HS-5 (cell line): Measurements from ENCODE around the gene CLCA1.

Source experiments
- DNase-seq: peaks from one replicate; pipeline ENCODE4 v3.0.0-alpha.2; 2012; ENCODE audit warnings: low read depth

CLCA1 gene, protein sequence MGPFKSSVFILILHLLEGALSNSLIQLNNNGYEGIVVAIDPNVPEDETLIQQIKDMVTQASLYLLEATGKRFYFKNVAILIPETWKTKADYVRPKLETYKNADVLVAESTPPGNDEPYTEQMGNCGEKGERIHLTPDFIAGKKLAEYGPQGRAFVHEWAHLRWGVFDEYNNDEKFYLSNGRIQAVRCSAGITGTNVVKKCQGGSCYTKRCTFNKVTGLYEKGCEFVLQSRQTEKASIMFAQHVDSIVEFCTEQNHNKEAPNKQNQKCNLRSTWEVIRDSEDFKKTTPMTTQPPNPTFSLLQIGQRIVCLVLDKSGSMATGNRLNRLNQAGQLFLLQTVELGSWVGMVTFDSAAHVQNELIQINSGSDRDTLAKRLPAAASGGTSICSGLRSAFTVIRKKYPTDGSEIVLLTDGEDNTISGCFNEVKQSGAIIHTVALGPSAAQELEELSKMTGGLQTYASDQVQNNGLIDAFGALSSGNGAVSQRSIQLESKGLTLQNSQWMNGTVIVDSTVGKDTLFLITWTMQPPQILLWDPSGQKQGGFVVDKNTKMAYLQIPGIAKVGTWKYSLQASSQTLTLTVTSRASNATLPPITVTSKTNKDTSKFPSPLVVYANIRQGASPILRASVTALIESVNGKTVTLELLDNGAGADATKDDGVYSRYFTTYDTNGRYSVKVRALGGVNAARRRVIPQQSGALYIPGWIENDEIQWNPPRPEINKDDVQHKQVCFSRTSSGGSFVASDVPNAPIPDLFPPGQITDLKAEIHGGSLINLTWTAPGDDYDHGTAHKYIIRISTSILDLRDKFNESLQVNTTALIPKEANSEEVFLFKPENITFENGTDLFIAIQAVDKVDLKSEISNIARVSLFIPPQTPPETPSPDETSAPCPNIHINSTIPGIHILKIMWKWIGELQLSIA

DNA sequence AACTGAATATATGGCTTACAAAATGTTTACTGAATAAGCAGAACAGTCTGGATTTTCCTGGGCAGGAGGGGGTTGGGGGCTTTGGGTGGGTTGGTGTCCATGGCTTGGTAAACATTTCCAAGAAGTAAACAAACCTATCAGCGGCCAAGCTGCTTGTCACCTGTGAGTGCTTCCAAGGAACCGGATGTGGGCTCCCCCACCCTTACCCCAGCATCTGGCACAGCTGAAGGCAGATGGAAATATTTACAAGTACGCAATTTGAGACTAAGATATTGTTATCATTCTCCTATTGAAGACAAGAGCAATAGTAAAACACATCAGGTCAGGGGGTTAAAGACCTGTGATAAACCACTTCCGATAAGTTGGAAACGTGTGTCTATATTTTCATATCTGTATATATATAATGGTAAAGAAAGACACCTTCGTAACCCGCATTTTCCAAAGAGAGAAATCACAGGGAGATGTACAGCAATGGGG is at the start of gene CLCA1:
TSS of gene CLCA1 (plus strand) at position 427 of the 477 bp plus-strand sequence. CDS start at position 472, 45 bp downstream.
- DNase-seq, result no peak

DNA sequence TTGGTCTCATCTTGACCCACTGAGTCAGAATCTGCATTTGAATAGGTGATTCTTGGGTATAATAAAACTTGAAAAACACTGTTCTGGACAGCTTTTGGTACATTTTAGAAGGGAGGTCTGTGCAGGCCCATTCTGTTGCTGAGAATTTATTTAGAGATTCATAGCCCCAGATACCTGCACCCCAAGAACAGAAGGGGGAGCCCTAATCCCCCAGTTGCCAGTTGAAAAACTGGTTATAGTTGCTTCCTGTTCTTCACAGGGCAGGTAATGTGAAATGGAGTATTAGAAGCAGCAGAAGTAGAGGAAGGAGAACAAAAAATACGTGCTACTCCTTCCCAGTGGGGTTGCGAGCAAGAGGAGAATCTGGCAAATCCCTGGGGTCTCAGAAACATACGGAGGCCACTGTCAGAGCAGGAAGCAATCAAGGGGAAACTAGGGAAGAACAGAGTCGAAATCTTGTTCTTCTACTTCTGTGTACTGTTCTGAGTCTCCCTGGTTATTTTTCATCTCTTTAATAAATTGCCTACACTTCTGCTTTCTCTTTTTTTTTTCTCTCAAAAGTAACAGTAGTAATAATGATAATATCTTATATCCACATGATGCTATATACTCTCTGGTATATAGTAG is 49.3 kb upstream of the CLCA1 start:
- no peak for DNase-seq

DNA sequence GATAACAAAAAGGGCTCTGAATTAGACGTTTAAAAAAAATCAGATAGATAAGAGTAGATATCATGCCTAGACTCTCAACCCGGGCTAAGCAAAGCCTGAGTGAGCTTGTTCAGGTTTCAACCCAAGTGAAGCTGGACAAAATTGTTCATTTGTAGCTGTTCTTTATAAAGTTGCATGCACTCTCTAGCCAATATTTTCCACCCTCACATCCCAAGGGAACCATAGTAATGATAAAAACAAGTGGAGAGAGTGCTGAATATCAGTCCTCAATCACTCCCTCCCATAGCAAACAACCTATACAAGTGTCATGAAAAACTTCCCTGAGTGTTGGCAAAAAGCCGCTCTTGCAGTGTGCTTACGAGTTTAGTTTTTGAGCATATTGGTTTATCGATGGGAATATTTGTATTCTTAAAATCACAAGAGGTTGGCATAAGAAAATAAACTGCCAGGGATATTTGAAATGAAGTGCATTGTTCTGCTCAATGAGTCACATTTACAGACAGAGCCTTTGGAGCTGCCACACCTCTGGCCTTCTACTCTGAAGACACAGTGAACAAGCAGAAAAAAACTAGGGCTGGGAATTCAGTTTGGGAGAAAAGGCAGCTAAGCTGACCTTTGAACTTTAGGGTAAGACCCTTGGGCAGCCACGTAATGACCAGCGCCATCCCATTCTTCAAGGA is 47.0 kb upstream of the CLCA1 start:
- DNase-seq, result no peak

DNA sequence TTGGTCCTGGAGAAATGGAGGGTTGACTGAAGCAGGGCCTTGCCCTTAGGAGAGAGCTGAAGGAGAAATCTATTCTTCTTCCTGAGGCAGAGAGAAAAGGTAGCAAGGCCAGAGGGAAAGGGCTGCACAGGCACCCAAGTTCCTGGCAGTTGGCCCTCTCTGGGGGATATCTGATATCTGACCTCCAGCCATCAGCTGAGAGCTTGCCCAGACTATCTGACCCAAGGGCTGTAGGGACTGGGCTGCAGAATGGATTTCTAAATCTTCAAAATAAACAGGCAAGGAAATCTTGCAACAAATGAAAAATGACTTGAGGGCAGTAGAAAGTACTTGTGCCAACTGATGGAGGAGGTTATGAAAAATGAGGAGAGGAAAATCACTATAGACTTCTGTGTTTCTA is 45.3 kb upstream of the CLCA1 start:
- DNase-seq, result no peak

DNA sequence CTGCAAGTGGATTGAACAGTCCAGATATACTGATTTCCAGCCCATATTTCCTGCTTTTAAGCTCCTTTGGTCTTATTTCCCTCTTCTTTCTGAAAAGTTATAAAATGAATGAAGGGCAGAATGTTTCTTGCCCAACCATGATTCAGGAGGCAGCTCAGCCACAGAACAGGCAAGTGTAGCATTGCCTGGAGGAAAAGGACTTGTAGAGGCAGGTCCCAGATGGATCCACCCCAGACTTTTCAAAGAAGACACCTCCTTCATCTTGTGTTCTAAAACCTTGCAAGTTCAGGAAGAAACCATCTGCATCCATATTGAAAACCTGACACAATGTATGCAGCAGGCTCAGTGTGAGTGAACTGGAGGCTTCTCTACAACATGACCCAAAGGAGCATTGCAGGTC is 44.9 kb upstream of the CLCA1 start, which contains the start of gene CLCA2:
TSS of gene CLCA2 (plus strand) at position 299 of the 400 bp plus-strand sequence. CDS start at position 376, 77 bp downstream.
- no peak for DNase-seq

DNA sequence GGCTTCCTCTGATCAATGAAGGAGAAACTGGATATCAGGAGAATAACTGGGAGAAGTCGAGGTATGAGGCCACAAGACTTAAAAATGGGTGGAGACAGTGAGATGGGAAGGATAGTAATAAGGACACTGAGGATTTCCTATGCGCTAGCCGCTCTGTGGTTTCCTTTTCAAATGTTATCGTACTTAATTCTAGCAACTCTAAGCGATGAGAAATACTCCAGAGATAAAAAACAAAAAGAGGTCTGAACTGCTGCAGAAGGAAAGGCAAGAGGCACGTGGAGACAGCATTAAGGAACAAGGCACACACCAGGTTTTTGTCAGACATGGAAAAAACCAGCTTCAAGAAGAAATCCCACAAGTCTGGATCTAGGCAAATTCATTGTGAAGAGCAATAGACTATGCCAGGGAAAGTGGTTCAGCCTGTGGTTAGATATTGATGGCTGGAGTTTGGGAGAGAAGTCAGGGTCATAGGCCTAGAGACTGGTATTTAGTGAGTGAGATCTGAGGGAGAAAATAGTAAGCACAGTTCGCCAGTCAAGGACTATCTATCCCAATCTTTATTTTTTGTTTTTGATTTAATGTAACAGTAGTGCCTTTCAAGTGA is 39.5 kb upstream of the CLCA1 start:
- no peak for DNase-seq

DNA sequence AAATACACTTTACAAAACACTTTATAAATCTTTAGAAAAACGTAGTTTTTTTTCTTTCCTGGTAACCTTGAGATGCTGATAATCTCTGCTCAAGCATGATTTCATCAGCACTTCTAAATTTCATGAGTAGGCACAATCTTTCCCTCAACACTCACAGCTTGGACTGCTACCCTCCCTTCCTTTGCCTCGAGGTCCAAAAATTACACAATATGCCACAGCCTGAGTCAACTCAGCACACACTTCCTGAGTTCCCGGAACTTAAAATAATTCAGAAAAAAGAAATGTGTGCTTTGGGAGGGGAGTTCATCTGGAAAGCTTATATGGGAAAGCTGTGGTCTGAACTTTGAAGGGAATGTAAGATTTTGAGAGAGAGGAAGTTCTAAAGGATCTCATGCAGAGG is 38.9 kb upstream of the CLCA1 start:
- peak; percentile 86 for DNase-seq

DNA sequence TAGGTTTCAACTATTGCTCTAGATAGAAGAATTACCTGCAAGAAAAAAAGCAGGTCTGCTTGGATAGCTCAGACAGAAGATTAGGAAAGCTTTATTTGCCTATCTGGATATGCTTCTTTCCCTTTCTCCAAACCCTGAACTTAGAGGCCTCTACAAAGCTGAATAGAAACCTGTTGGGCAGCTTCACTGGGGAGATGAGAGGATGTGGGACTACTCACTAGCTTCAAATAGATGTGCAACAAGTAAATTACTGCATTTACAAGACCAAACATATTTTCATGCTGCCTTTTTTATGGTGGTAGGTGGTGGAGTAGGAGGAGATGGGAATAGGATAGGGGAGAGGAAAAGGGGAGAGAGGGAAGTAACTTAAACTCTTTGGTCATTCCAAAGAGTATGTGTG is 38.4 kb upstream of the CLCA1 start:
- DNase-seq, result no peak

DNA sequence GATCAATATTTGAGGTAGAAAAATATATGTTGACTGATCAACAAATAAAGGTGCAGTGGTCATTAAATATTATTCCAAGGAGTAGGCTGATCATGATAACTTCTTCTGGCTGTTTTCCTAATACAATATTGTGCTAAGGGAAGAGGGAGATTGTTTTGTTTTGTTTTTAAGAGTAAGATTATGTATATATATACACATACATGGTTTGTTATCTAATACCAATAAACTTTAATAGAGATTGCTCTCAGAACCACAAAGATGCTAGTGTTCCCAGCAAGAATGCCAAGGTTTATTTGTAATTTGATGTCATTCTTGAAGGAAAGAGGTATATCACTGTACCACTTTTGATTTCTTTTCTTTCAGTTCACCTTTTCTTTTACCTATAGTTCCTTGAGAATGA is 34.7 kb upstream of the CLCA1 start:
- DNase-seq, result no peak

DNA sequence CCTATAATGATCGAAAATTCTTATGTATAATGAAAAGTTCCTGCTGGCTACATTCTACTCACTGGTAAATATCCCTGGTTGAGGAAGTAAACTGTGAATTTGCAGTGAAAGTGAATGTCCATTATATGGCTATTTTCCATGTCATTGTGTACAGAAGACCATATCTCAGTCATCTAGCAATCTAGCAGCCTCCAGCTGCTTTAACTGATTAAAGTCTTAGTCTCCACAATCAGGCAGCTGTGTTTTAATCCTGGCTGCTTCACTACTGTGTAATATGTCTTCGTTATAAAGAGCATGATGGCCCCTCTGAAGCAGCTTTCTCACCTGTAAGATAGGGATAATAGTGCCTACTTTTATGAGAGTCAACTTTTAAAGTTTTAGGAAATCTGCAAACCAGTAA is 33.4 kb upstream of the CLCA1 start:
- no peak for DNase-seq

DNA sequence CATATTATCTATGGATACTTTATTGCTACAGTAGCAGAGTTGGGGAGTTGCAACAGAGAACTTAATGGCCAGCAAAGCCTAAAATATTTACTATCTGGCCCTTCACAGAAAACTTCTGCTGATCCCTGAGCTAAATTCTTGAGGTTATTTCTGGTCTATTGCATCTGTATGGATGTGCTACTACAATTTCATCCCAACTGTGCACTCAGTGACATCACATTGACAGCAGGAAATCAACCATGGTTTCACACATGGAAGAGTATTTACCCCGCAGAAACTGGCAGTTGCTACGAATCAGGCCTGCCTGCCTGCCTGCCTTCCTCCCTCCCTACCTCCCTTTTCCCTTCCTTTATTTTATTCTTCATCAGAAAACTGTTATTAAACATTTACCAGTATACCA is 32.7 kb upstream of the CLCA1 start:
- DNase-seq, result no peak

DNA sequence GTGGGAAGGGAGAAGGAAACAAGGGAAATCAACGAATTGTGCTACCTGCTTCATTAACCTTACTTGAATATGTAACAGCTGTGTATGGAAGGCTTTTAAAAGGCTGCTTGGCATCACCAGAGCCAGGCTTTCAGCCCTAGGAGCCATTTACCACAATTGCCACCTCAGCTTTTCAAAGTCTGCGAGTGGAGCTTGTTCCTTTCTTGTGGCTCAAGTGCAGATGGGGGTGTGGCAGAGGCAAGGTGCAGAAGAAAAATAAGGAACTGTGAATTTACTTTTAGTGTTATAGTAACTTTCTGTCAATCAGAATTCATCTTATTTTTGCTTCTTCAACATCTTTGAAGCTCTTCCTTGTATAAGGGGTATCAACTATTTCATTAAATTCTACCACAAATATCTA is 27.1 kb upstream of the CLCA1 start:
- DNase-seq, result no peak

DNA sequence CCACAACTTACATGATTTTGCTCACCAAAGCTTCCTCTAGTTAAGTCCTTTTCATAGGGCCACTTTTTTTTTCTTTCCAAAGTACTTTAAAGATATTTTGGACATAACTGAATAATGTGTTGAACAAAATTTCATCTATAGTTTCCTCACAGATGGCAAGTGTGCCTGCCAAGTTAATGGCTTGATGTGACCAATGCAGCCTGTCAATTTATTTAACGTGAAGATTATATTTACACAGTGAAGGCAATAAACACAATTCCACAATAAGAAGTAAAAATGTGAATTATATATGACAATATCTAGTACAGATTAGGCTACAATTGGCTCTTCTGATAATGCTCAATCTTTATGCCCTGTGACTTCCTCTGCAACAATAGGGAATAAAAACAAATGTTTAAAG is 26.7 kb upstream of the CLCA1 start:
- DNase-seq, result no peak

DNA sequence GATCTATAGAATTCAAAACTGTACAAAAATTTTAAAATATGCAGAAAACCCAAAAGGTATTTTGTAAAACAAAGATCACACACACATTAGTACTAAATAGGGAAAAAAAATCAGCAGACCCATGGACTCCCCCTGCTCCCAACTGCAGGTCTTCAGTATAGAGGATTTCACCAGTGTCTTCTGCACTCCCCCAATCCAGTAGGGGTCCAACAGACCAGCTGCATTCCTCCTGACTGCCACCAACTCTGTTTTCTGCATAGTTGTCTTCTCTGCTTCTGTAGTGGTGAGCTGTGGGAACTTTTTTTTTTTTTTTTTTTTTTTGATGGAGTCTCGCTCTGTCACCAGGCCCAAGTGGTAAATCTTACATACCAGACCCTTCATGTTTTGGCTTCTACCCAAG is 22.8 kb upstream of the CLCA1 start:
- DNase-seq, result no peak

DNA sequence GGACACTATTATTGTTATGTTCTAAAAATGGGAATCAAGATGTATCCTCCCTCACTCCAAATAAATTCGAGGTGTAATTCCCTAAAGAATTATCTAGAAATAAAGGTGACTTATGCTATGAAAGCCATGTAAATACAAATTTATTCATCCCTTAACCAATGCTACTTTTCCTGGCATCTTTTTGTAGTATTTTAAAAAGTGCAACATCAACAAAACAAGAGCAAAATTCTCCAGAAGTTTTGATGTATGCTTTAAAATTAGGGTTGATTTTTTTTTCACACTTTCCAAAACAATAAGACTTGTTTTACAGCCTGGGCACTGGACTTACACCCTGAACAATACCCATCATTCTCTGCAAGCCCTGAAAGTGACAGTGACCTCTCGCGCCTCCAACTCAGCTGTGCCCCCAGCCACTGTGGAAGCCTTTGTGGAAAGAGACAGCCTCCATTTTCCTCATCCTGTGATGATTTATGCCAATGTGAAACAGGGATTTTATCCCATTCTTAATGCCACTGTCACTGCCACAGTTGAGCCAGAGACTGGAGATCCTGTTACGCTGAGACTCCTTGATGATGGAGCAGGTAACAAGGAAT is 21.4 kb upstream of the CLCA1 start:
- DNase-seq, result no peak

DNA sequence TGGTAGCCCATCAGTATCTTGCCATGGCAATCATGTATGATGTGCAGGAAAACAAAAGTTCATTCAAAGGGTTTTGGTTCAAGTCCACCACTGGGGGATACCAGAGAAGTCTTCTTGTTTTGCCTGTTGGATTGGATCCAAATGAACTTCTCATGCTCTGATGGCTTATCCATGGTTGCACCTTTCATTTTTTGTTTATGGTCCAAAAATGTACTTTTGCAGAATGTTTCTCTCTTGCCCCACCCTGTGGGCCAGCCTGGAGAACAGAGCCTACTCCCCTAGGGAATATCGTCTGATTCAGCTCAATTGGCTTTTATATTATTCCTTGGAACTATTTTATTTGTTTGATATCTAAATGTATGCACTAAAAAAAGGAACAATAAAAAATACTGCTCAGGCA is 20.1 kb upstream of the CLCA1 start:
- DNase-seq, result no peak

DNA sequence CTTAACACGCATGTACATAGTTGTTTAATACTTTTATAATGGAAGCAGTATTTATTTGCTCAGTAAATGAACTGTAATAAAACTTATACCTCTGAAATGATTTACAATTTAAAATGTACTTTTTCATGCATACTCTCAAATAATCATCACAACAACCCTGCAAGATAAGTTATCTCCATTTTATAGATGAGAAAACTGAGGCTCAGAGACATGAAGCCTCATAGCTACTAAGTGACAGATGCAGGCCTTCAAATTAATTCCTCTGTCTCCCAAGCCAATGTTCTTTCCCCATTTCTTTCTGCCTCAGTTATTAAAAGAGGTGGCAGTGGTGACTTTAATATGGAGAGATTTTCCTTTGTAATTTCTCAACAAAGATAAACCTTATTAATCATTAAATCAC is 19.6 kb upstream of the CLCA1 start:
- DNase-seq, result no peak

DNA sequence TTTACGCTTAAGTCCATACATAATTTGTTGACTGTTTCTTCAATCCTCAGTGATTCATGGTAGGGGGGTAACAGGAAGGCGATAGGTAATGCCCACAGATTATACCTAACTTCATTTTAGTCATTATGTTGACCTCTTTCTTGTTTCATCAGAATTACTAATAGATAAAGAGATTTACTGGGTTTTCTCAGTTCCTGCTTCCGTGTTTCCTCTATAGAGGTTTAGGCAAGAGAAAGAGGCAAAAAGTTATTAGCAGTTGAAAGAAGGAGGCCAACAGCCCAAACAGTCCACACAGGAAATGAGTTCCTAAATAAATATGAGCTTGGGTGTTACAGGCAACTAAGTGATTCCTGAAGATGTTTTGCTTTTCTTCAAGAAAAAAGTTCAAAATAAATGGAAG is 17.9 kb upstream of the CLCA1 start:
- no peak for DNase-seq

DNA sequence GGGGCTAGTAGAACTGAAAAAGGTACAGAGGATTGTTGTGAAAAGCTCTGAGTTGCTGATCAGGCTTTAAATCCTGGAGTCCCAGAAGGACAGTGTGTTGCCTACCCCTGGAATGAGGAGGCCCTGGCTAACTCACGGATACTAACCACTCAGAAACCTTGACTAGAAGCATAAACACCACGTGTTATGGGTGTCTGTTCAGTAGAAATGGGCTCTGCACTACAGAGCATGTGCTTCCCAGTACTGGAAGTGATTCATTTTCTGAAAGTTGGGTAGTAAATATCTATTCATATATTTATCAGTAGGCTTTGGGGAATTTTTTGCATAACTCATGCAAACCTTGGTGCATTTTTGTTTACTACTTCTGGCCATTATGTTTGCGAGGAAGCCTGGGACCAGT is 15.1 kb upstream of the CLCA1 start:
- DNase-seq, result no peak

DNA sequence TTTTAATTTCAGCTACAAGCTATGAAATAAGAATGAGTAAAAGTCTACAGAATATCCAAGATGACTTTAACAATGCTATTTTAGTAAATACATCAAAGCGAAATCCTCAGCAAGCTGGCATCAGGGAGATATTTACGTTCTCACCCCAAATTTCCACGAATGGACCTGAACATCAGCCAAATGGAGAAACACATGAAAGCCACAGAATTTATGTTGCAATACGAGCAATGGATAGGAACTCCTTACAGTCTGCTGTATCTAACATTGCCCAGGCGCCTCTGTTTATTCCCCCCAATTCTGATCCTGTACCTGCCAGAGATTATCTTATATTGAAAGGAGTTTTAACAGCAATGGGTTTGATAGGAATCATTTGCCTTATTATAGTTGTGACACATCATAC is 13.7 kb upstream of the CLCA1 start:
- DNase-seq, result no peak

DNA sequence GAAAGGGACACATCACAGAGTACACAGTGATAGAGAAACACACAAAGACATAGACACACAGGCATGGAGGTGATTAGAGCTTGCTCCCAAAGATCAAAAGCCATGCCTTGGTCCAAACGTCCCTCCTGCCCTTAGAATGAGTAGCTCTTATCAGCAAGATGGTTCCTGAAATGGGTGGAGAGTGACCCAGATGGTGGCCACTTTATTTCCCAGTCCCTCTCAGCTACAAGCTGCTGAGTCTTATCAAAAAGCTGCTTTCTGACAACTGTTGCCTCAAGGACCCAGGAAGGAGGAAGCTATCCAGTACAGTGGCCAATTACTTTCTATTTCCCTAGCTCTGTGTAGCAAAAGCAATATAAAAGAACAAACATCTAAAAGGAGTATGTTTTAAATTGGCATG is 7.7 kb upstream of the CLCA1 start:
- no peak for DNase-seq
